Stimulated activated CD8-positive, alpha-beta memory T cell treated with anti-CD3 and anti-CD28 coated beads, Interleukin-2, amount 100 ng/mL, for 48 hours (primary cell): ENCODE results near the gene CACNA2D4.

Source experiments
- DNase-seq, 2 donors: peaks; one replicate each; pipeline ENCODE4 v3.0.0-alpha.2; 2020; ENCODE audit warnings: low read depth in 2 of 2

The CACNA2D4 gene

GRCh38 chr12:1800401-1801302, 117.8 kb downstream of the CACNA2D4 start:
- DNase-seq: no peak

DNA sequence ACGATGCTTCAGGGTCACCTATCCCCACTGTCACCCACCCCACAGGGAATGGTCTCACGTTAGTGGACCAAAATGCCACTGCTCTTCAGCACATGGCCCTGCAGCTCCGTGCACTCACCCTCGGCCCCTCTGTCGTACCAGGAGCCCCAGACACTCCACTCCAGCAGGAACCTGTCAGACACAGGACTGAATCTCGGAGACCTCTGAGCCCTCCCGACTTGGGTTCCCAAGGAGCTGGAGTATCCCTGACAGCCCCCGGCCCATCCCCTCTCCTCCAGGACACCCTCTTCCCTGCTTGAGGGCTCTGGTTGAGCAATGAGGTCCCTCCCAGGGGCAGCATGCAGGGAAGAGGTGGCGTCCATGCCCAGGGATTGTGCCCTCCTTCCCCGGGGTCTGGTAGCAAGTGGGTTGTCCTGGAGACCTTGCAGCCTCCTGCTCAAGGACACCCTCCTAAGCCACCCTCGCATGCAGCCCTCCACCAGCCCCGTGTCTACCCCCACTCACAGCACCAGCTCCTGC, 118.5 kb downstream of the CACNA2D4 start:
- no peak for DNase-seq

DNA sequence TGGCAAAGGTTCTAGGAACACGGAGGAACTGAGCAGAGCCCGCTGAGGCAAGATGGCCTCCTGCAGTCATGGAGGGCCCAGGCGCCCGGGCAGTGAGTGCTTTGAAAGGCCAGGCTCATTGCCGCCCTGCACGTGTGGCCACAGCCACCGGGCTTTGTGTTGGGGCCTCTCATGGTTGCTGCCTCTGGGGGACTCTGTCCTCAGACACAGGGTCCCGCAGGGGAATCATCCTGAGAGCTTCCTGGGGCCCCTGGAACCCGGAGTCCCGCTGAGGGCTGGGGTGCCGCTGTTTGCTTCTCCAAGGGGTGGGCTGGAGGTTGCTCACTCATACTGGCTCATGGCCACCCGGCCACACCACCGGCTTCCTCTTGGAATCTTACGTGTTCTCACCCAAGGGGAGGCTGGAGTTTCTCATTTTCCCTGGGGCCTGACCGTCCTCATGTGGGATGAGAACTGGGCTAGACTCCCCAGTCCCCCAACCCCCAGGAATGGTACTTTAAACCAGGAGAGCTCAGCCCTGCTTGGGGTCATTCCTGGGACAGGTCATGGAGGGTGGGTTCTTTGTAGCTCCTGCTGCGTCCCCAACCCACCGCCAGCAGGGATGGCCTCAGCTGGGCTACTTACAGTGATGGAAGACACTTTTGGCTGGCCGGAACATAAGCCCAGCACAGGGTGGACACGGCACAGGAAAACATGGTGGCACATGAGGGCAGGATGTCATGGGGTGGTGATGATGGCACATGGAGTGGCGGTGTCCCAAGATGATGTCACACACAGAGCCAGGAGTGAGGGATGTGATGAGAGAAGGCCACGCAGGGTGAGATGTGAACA, 119.2 kb downstream of the CACNA2D4 start:
- no peak for DNase-seq

DNA sequence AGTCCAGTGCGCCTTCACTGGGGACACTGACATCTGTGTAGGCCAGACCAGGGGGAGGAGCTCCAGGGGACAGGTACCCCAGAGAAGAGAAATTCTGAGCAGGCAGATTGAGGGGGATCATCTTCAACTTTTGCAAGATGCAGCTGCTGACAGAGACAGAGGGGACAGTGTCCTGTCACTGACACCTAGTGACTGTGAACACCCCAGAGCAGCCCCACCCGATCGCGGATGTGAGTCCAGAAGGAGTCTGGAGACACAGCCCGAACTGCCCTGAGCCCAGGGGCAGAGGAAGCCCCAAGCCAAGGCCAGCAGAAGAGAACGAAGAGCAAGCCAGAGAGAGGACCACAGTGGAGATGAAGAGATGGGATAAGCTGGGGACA, 119.8 kb downstream of the CACNA2D4 start:
- DNase-seq: no peak

DNA sequence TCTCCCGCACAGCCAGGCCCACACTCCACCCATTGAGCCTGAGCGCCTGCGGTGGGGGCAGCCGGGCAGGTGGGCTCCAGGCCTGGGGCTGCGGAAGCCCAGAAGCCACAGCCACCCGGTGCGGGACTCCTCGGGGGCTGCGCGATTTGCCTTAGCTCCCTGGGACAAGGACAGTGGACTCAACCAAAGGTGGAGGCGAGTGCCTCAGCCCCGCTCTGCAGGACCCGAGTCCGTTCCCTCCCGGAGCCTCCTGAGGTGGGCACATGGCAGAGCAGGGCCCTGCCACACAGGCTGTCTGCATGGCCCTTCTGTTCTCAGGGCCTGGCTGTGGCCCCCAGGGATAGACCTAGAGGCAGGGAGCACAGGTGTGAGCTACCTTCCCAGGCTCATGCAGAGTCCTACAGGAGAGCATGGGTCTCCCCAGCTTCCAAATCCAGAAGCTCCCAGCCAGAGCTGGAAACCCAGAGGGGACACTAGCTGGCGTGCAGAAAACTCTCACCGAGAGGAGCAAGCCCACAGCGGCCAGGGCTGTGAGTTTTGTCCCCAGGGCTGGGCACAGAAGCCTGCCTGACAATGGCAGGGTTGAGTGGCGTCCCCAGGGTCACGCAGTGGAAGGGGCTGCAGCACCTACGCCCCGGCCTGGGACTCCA, 120.3 kb downstream of the CACNA2D4 start:
- no peak for DNase-seq

- peak; percentile 45 to 46 for DNase-seq
These were observed 121.2 kb downstream of the CACNA2D4 start for GRCh38 chr12:1797011-1797901.

DNA sequence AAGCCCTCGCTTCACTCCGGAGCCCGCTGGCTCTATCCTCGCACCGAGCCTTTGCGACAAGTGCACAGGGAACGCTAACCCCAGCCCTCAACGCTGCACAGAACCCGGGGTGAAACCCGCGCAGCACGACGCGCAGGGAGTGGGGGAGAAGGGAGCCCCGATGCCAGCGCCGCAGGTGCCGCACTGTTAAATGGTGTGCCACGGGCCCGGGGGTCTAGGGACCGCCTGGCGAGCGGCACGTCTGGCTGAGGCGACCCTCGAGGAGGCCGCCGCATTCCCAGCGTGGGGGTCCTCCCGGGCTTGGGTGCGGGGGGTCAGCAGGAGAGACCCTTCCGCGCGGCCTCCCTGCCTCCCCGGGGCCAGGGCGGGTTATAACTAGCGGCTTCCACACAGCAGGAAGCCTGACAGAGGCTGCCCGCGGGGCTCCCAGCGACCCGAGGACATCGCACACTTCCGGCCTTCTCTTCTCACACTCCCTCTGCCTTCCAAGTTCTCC, 121.9 kb downstream of the CACNA2D4 start:
- DNase-seq: peak; percentile 30 to 35

- DNase-seq: peak; percentile 90 to 91
These were observed 122.5 kb downstream of the CACNA2D4 start for GRCh38 chr12:1795785-1796514.

DNA sequence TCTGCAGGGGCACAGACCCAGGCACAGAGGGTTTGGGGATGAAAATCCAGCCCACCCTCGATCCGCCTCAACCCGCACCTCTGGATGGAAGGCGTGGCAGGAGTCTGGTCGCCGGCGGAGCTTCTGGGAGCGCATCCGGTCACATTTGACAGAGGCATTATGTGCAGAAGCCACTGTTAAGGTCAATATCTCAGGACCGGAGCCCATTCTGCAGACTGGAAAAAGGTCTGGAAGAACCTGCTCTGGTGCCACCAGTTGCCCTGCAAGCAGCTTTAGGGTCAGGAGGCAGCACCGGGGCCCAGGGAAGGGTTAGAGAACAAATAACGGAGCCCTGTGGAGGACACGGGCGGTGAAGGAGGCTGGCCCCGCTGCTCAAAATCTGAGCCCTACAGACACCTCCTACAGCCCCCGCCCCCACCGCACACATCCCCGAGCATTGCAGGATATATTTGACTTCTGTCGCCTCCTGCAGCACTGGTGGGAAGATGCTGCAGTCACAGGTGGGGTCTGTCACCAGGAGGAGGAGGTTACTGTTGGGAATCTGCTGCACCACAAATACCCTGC, 123.1 kb downstream of the CACNA2D4 start:
- DNase-seq: no peak

- no peak for DNase-seq
These were observed 123.9 kb downstream of the CACNA2D4 start for GRCh38 chr12:1794440-1795090.

GRCh38 chr12:1793426-1794210, 124.8 kb downstream of the CACNA2D4 start:
- no peak for DNase-seq

DNA sequence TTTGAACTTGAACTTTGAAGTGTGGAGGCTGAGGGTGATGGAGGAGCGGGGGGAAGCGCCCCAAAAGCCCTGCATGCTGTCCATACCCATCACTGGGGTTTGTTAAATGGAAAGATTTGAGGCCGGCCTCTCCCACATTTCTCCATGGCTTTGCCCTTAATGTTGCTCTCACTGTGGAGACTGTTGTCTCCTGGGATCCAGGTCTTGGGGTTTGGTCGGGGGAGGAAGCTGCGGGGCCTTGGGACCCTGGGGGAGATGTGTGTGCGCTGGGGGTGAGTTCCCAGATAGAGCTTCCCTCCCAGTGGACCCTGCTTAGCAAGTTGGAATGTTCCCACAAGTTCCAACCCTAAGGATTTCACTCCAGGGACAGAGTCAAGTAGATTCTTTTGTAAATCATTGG, 126.0 kb downstream of the CACNA2D4 start:
- DNase-seq: no peak

DNA sequence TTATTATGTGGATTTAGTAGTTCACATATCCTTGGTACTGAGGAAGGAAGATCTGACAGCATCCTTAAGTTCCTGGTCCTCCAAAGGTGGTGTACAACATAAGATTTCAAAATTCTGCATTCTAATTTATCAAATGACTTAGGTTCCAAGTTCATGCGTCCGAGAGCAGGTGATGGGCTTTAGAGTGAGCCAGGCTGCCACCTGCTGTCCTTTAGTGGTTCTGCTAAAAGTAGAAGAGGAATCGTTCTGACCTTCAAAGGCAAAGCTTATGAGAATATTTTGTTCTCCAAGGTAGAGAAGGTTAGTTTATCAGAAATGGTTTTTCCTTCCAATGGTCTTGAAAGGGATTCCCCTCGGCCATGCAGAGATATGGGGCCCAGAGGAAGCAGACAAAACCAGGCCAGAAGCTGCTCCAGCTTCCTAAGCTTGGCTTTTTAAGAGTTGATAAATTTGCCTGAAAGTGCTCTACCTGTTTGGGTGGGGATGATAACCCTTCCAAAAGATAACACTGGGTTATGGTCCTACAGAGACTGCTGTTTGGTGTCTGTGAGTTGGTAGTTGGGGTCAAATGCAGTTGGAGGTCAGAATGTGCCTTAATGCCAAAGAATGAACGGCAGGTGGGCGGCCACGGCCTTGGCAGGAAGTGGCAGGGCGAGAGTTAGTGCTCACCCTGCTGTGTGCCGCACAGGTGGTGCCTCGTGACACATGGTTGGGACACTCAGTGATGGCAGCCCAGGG, 127.2 kb downstream of the CACNA2D4 start:
- DNase-seq: peak; percentile 32 to 40

DNA sequence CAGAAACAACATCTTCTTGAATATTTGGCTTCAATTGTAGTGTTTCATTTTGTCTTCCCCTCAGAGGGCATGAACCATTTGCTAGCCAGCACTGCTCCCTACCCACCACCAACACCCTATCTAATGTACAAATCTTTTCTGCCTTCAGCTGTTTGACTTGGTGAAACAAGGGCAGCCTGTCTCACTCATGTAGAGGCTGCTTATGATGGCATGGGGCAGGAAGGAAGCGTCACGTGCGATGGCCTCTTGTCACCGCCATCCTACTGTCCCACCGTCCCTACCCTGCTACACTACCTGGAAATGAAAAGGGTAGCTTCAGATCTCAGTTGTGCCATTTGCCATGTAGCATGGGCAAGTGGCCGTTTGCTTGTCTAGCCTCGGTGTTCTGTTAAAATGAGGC, 128.0 kb downstream of the CACNA2D4 start:
- DNase-seq: no peak

- no peak for DNase-seq
These were observed 130.7 kb downstream of the CACNA2D4 start for GRCh38 chr12:1787714-1788113.

DNA sequence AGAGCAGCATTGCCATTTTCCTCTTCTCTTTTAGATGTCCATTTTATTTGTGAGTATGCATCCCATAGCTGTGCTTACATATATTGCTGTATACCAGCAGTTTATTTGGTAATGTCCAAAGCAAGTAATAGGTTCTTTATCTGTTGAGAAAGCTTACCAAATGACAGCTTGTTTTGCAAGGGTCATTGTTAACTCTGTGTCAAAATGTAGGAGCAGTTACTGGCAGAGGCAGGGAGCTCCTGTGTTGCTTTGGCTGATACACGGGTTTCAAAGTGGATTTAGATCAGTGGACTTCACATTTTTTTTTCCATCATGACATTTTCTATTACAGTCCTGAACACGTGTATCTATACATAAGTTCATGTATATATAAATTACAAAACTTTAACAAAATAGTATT, 136.2 kb downstream of the CACNA2D4 start:
- no peak for DNase-seq

- DNase-seq: no peak
These were observed 136.7 kb downstream of the CACNA2D4 start for GRCh38 chr12:1781772-1782171.

GRCh38 chr12:1779783-1780182, 138.7 kb downstream of the CACNA2D4 start:
- DNase-seq: no peak
